ENCODE data around the gene KRT81.

GRCh38 chr12:52268212-52268611 is 23.1 kb downstream of the KRT81 start:
- TF ChIP-seq EZH2 (IDR thresholded peaks at IDR 0.05), result no peak
- no peak for TF ChIP-seq POLR2AphosphoS5 (IDR thresholded peaks at IDR 0.05; ENCODE audit: borderline replicate concordance, low read depth, low read length)
